Ovary (tissue), 3 donors: Measurements from ENCODE around the gene AGAP9.
"Not testable (repeated sequence)": the region's sequence is repeated elsewhere in the genome, so short reads cannot be mapped to it uniquely, and the experiment has no call there.

Experiments
- EP300 ChIP-seq: sonication (generic); formaldehyde crosslinking; IDR thresholded peaks from one replicate; pipeline ENCODE4 v1.6.1; 2017; ENCODE audit warnings: antibody characterized with exemption
- POLR2A ChIP-seq: fragments of 450-650 bp; IDR thresholded peaks from one replicate; pipeline ENCODE4 v1.6.1; 2017; ENCODE audit warnings: antibody characterized with exemption, mild to moderate bottlenecking, moderate library complexity
- TF ChIP-seq, protein P1 (sequence below), 3 donors: fragments of 450-650 bp in 2 of 3; fragments of 200-600 bp in 1 of 3; IDR thresholded peaks; one replicate each; pipeline versions ENCODE4 v1.5.1 to v1.8.0; 2016 to 2022; ENCODE audit warnings: antibody characterized with exemption in 3 of 3, mild to moderate bottlenecking in 1 of 3
- donor health status: DM: no; HTN: no; CAD: no.

GRCh38 chr10:47472072-47472471 is 51.4 kb downstream of the AGAP9 start:
- TF ChIP-seq, protein P1, sequence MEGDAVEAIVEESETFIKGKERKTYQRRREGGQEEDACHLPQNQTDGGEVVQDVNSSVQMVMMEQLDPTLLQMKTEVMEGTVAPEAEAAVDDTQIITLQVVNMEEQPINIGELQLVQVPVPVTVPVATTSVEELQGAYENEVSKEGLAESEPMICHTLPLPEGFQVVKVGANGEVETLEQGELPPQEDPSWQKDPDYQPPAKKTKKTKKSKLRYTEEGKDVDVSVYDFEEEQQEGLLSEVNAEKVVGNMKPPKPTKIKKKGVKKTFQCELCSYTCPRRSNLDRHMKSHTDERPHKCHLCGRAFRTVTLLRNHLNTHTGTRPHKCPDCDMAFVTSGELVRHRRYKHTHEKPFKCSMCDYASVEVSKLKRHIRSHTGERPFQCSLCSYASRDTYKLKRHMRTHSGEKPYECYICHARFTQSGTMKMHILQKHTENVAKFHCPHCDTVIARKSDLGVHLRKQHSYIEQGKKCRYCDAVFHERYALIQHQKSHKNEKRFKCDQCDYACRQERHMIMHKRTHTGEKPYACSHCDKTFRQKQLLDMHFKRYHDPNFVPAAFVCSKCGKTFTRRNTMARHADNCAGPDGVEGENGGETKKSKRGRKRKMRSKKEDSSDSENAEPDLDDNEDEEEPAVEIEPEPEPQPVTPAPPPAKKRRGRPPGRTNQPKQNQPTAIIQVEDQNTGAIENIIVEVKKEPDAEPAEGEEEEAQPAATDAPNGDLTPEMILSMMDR (IDR thresholded peaks at IDR 0.05): not testable (repeated sequence)
- TF ChIP-seq POLR2A, EP300: not testable (repeated sequence)
